MM.1S (cell line): ENCODE measurements around the gene PGM1.

Source experiments
- DNase-seq: peaks from one replicate; pipeline ENCODE4 v3.0.0-alpha.2; 2015
- H2AFZ ChIP-seq: fragments of 300-600 bp; sonication (generic); 2 replicates; pipeline ENCODE4 v1.6.0; 2016; ENCODE audit warnings: antibody characterized with exemption, low read length
- H3F3A ChIP-seq: fragments of 300-600 bp; sonication (generic); 2 replicates; pipeline ENCODE4 v1.6.1; 2016; ENCODE audit warnings: mild to moderate bottlenecking, antibody characterized with exemption, low read length, moderate library complexity, mixed read lengths; ENCODE audit not compliant: insufficient read depth
- H3K27ac ChIP-seq: fragments of 300-600 bp; sonication (generic); 2 replicates; pipeline ENCODE4 v1.5.1; 2016; ENCODE audit warnings: mild to moderate bottlenecking, low read length
- H3K27me3 ChIP-seq: fragments of 300-600 bp; sonication (generic); replicated peaks from 2 replicates; pipeline ENCODE4 v1.6.0; 2016; ENCODE audit warnings: low read length; ENCODE audit not compliant: insufficient read depth
- H3K36me3 ChIP-seq: fragments of 300-600 bp; sonication (generic); replicated peaks from 2 replicates; pipeline ENCODE4 v1.6.1; 2016; ENCODE audit warnings: mild to moderate bottlenecking, low read length, mixed read lengths; ENCODE audit not compliant: insufficient read depth
- H3K4me1 ChIP-seq: fragments of 300-600 bp; sonication (generic); 2 replicates; pipeline ENCODE4 v1.6.1; 2016; ENCODE audit warnings: low read length, mixed read lengths
- H3K4me2 ChIP-seq: fragments of 300-600 bp; sonication (generic); 2 replicates; pipeline ENCODE4 v1.6.0; 2016; ENCODE audit warnings: low read depth, low read length
- H3K4me3 ChIP-seq: fragments of 300-600 bp; sonication (generic); 2 replicates; pipeline ENCODE4 v1.5.1; 2016; ENCODE audit warnings: low read length, mixed read lengths
- H3K79me2 ChIP-seq: fragments of 300-600 bp; sonication (generic); 2 replicates; pipeline ENCODE4 v1.6.1; 2016; ENCODE audit warnings: mixed run types, low read length, mixed read lengths
- H3K9ac ChIP-seq: fragments of 300-600 bp; sonication (generic); 2 replicates; pipeline ENCODE4 v1.6.1; 2016; ENCODE audit warnings: low read length, mixed read lengths
- H3K9me2 ChIP-seq: fragments of 300-600 bp; sonication (generic); replicated peaks from 2 replicates; pipeline ENCODE4 v1.6.1; 2016; ENCODE audit warnings: mild to moderate bottlenecking, low read length, mixed read lengths; ENCODE audit not compliant: insufficient read depth
- H3K9me3 ChIP-seq: fragments of 300-600 bp; sonication (generic); replicated peaks from 2 replicates; pipeline ENCODE4 v1.6.1; 2016; ENCODE audit warnings: mild to moderate bottlenecking, low read length, mixed read lengths; ENCODE audit not compliant: insufficient read depth
- H4K20me1 ChIP-seq: fragments of 300-600 bp; sonication (generic); 2 replicates; pipeline ENCODE4 v1.6.1; 2016; ENCODE audit warnings: mild to moderate bottlenecking, low read length, moderate library complexity, mixed read lengths; ENCODE audit not compliant: insufficient read depth
- EZH2 ChIP-seq: fragments of 300-600 bp; sonication (generic); optimal IDR thresholded peaks from 2 replicates; pipeline ENCODE3; 2017; ENCODE audit warnings: low read depth, mild to moderate bottlenecking, antibody characterized with exemption, low read length, mixed read lengths
- EZH2phosphoT487 ChIP-seq: fragments of 300-600 bp; sonication (generic); IDR thresholded peaks from 2 replicates; pipeline ENCODE4 v1.6.1; 2018; ENCODE audit warnings: antibody characterized with exemption, low read length
- TF ChIP-seq, protein P1 (sequence below): fragments of 300-600 bp; sonication (generic); IDR thresholded peaks from 2 replicates; pipeline ENCODE4 v1.5.1; 2016; ENCODE audit warnings: antibody characterized with exemption, low read length, mixed read lengths

Gene PGM1

DNA sequence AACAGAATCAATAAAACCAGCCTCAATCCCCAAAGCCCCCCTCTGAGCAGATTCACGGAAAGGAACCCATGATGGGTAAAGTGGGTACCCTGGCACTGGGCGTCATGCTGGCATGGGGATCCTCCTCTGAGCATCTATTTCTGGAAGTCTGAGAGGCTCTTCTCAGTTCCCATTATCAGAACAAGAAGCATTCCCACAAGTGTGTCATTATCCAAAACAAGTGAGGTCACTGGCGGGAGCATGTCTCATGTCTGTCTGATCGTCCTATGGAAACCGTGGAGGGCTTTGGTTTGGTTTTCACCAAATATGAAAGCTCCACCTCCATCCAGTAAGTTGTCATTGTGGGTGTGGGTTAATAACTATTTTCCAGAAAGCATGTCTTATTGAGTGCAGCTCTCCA, 70.7 kb downstream of the PGM1 start:
- Histone ChIP-seq H3K4me2 (no peak overlapping the region), H3K27ac (no peak overlapping the region), H3K9me2 (no peaks in the 10 kb centered on the region), H3K9ac (no peak overlapping the region), H2AFZ (no peak overlapping the region), H3K4me3 (no peak overlapping the region), H3K36me3 (no peaks in the 10 kb centered on the region), H3K79me2 (no peaks in the 10 kb centered on the region), H3K4me1 (no peaks in the 10 kb centered on the region), H3K27me3 (no peaks in the 10 kb centered on the region), H3K9me3 (no peaks in the 10 kb centered on the region), H4K20me1 (no peaks in the 10 kb centered on the region), H3F3A (no peaks in the 10 kb centered on the region)
- no peak for DNase-seq
- TF ChIP-seq EZH2phosphoT487: no peak
- TF ChIP-seq EZH2: no peak
- TF ChIP-seq, protein P1, sequence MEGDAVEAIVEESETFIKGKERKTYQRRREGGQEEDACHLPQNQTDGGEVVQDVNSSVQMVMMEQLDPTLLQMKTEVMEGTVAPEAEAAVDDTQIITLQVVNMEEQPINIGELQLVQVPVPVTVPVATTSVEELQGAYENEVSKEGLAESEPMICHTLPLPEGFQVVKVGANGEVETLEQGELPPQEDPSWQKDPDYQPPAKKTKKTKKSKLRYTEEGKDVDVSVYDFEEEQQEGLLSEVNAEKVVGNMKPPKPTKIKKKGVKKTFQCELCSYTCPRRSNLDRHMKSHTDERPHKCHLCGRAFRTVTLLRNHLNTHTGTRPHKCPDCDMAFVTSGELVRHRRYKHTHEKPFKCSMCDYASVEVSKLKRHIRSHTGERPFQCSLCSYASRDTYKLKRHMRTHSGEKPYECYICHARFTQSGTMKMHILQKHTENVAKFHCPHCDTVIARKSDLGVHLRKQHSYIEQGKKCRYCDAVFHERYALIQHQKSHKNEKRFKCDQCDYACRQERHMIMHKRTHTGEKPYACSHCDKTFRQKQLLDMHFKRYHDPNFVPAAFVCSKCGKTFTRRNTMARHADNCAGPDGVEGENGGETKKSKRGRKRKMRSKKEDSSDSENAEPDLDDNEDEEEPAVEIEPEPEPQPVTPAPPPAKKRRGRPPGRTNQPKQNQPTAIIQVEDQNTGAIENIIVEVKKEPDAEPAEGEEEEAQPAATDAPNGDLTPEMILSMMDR: no peak

DNA sequence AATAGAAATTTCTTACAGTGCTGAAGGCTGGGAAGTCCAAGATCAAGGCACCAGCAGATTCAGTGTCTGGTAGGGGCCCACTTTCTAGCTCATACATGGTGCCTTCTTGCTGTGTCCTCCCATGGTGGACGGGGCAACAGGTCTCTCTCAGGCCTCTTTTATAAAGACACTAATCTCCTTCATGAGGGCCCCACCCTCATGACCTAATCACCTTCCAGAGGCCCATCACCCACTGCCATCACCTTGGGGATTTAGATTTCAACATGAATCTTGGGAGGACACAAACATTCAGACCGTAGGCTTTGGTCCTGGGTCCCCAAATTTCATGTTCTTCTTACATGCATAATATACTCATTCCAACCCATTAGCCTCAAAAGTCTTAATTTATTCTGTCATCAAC, 71.5 kb downstream of the PGM1 start:
- Histone ChIP-seq H2AFZ (no peak overlapping the region), H3K4me3 (no peak overlapping the region), H3K4me2 (no peak overlapping the region), H3F3A (no peaks in the 10 kb centered on the region), H3K9me3 (no peaks in the 10 kb centered on the region), H3K27me3 (no peaks in the 10 kb centered on the region), H3K36me3 (no peaks in the 10 kb centered on the region), H3K79me2 (no peaks in the 10 kb centered on the region), H3K27ac (no peak overlapping the region), H3K4me1 (no peaks in the 10 kb centered on the region), H4K20me1 (no peaks in the 10 kb centered on the region), H3K9me2 (no peaks in the 10 kb centered on the region), H3K9ac (no peak overlapping the region)
- no peak for DNase-seq
- TF ChIP-seq EZH2phosphoT487: no peak
- TF ChIP-seq, protein P1: no peak
- no peak for TF ChIP-seq EZH2

DNA sequence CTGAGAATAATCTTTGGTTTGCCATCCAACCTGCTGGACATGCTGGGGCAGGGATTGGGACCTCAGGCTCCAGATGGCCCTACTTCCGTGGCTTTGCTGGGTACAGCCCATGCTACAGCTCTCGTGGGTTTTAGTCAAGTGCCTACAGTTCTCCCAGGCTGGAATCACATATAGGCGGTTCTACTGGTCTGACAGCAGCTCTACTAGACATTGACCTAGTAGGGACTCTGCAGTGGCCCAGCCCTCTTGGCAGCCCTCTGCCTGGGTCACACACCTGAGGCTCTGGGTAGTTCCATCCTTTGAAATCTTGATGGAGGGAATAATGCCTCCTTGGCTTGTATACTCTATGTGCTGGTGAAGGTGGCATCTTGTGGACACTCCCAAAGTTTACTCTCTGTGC, 72.2 kb downstream of the PGM1 start:
- H3F3A ChIP-seq: no peaks in the 10 kb centered on the region
- H3K4me3 ChIP-seq: no peak overlapping the region
- H3K36me3 ChIP-seq: no peaks in the 10 kb centered on the region
- no peak overlapping the region for H3K9ac ChIP-seq
- no peaks in the 10 kb centered on the region for H3K27me3 ChIP-seq
- no peak overlapping the region for H3K4me2 ChIP-seq
- no peak overlapping the region for H2AFZ ChIP-seq
- no peaks in the 10 kb centered on the region for H3K79me2 ChIP-seq
- H4K20me1 ChIP-seq: no peaks in the 10 kb centered on the region
- TF ChIP-seq EZH2phosphoT487 (no peak), EZH2 (no peak)
- TF ChIP-seq, protein P1: no peak
- no peaks in the 10 kb centered on the region for H3K4me1 ChIP-seq
- H3K9me3 ChIP-seq: no peaks in the 10 kb centered on the region
- no peak for DNase-seq
- no peaks in the 10 kb centered on the region for H3K9me2 ChIP-seq
- no peak overlapping the region for H3K27ac ChIP-seq
